ENCODE results near the gene CACNA1D.

The CACNA1D gene

DNA sequence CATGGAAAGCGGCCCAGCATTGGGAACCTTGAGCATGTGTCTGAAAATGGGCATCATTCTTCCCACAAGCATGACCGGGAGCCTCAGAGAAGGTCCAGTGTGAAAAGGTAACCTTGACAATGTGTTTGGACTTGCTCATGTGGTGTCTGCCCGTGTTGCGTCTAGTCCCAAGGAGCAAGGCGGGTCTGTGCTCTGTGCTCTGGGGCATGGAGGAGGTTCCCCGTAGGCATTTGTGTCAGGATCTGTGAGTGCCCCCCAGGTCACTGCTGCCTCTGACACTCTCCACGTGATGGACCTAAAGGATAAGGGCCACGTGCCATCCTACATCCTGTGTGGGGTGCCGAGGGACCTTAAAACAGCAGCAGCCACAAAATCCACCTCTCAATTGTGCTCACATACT lies 306.9 kb downstream of the CACNA1D start:
- no peak overlapping the region for H3K27ac ChIP-seq (ENCODE audit: low read depth, low read length)
- no peaks in the 10 kb centered on the region for H3K9me3 ChIP-seq (ENCODE audit: control insufficient read depth in 5 of 5, low read length in 5 of 5)
- no peaks in the 10 kb centered on the region for H3K36me3 ChIP-seq (ENCODE audit: control insufficient read depth in 5 of 5, insufficient read depth in 5 of 5, low read length in 5 of 5)
- H3K27me3 ChIP-seq (ENCODE audit: control insufficient read depth in 5 of 5, insufficient read depth in 4 of 5, low read length in 5 of 5) = peaks cover 2 to 10% (median 7%) of the 10 kb centered on the region in 5 donors
- peaks cover 0 to 2% (median 0%) of the 10 kb centered on the region in 5 donors for H3K4me1 ChIP-seq (ENCODE audit: control insufficient read depth in 5 of 5, insufficient read depth in 5 of 5, low read length in 5 of 5)
- no peak overlapping the region for H3K9ac ChIP-seq (ENCODE audit: low read length in 5 of 5)
- H3K4me3 ChIP-seq (ENCODE audit: low read depth in 1 of 5, low read length in 5 of 5) = no peak overlapping the region

DNA sequence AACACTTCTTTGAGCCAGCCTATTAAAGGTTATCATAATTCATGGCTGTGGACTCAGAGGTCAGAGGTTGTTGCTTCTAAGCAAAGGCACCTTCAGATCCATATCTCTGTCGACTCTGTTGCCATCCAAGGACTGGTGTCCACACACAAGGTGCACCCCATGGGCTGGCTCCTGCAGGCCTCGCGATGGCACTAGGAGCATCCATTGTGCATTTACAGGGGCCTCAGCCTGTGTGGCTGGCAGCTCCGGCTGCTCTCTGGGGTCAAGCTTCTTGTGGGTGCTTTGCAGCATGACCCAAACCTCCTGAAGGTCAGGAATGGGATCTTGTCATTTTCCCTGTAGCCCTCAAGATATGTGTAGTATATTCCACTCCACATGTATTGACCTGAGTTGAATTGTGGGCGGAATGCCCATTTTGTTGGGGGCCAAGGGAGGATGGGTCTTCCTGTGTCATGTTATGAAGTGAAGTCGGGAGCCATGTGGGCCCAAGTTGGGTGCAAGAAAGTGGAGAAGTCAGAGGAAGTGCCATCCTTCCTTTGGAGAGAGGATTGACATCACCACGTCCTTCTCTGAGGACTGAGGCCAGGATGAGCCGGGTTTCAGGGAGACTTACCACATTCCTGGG lies 308.0 kb downstream of the CACNA1D start:
- H3K4me1 ChIP-seq (ENCODE audit: control insufficient read depth in 5 of 5, insufficient read depth in 5 of 5, low read length in 5 of 5) = peaks cover 0 to 2% (median 0%) of the 10 kb centered on the region in 5 donors
- H3K36me3 ChIP-seq (ENCODE audit: control insufficient read depth in 5 of 5, insufficient read depth in 5 of 5, low read length in 5 of 5) = no peaks in the 10 kb centered on the region

DNA sequence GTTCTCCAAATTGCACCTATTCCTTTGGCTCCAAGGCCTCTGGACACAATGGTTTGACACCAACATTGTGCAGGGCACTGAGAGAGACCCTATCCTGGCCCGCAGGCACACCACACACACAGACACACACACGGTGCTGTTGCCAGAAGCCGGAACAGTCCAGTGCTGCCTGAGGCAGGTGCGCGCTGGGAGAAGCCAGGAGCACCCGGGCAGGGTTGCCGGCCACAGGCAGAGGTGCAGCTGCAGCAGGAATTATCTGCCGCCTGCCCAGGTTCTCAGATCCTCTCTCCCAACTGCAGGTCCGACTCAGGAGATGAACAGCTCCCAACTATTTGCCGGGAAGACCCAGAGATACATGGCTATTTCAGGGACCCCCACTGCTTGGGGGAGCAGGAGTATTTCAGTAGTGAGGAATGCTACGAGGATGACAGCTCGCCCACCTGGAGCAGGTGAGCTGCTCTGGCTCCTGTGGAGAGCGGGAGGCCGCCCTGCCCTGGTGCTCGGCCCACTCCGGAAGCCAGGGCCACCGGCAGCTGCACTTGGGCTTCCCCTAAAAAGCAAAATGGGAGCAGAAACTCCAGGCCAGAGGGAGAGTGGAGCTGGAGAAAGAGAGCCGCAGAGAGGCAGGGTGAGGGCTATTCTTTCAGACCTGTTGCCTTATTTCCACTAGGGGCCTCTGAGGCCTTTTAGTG lies 308.9 kb downstream of the CACNA1D start:
- Histone ChIP-seq H3K9ac (ENCODE audit: low read length in 5 of 5) (no peak overlapping the region), H3K27me3 (ENCODE audit: control insufficient read depth in 5 of 5, insufficient read depth in 4 of 5, low read length in 5 of 5) (peaks cover 4 to 12% (median 11%) of the 10 kb centered on the region in 5 donors), H3K27ac (ENCODE audit: low read depth, low read length) (no peak overlapping the region), H3K4me3 (ENCODE audit: low read depth in 1 of 5, low read length in 5 of 5) (no peak overlapping the region), H3K4me1 (ENCODE audit: control insufficient read depth in 5 of 5, insufficient read depth in 5 of 5, low read length in 5 of 5) (no peaks in the 10 kb centered on the region), H3K36me3 (ENCODE audit: control insufficient read depth in 5 of 5, insufficient read depth in 5 of 5, low read length in 5 of 5) (no peaks in the 10 kb centered on the region), H3K9me3 (ENCODE audit: control insufficient read depth in 5 of 5, low read length in 5 of 5) (no peaks in the 10 kb centered on the region)

More for the DNA sequence above, 308.0 kb downstream of the CACNA1D start:
- Histone ChIP-seq H3K9ac (ENCODE audit: low read length in 5 of 5) (no peak overlapping the region), H3K27ac (ENCODE audit: low read depth, low read length) (no peak overlapping the region), H3K9me3 (ENCODE audit: control insufficient read depth in 5 of 5, low read length in 5 of 5) (no peaks in the 10 kb centered on the region), H3K27me3 (ENCODE audit: control insufficient read depth in 5 of 5, insufficient read depth in 4 of 5, low read length in 5 of 5) (peaks cover 4 to 10% (median 9%) of the 10 kb centered on the region in 5 donors), H3K4me3 (ENCODE audit: low read depth in 1 of 5, low read length in 5 of 5) (no peak overlapping the region)

- no peak overlapping the region for H3K4me3 ChIP-seq (ENCODE audit: low read depth in 1 of 5, low read length in 5 of 5)
- H3K27ac ChIP-seq (ENCODE audit: low read depth, low read length) = no peak overlapping the region
- H3K9ac ChIP-seq (ENCODE audit: low read length in 5 of 5) = no peak overlapping the region
- peaks cover 4 to 12% (median 11%) of the 10 kb centered on the region in 5 donors for H3K27me3 ChIP-seq (ENCODE audit: control insufficient read depth in 5 of 5, insufficient read depth in 4 of 5, low read length in 5 of 5)
- no peaks in the 10 kb centered on the region for H3K4me1 ChIP-seq (ENCODE audit: control insufficient read depth in 5 of 5, insufficient read depth in 5 of 5, low read length in 5 of 5)
- no peaks in the 10 kb centered on the region for H3K9me3 ChIP-seq (ENCODE audit: control insufficient read depth in 5 of 5, low read length in 5 of 5)
- H3K36me3 ChIP-seq (ENCODE audit: control insufficient read depth in 5 of 5, insufficient read depth in 5 of 5, low read length in 5 of 5) = no peaks in the 10 kb centered on the region
These were observed 309.6 kb downstream of the CACNA1D start for GRCh38 chr3:53803816-53804695.

DNA sequence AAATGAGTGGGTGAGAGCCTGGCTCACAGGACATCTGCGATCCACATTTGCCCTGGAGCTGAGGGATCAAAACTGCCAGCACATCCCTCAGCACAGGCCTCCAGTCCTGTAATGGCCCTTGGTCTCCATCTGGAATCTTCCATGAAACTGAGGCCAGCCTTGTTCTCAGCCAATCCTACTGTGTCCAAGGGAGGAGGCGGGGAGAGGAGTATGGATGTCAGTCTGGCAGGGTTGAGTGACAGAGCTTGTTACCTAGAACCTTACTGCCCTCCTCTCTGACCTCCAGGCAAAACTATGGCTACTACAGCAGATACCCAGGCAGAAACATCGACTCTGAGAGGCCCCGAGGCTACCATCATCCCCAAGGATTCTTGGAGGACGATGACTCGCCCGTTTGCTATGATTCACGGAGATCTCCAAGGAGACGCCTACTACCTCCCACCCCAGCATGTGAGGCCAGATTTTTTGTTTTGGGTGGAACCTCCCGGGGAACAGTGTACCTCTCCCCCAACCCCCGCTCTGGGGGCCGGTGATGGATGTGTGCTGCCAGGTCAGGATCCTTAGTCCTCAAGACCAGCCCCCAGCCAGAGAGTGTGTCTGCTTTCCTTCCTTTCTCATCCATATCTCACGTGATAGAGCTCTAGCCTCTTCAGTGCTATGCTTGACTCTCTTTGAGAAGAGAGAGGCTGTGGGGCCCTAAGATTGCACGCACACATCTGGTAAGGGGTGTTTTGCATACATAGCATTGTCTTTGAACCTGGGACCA lies 310.5 kb downstream of the CACNA1D start:
- Histone ChIP-seq H3K9me3 (ENCODE audit: control insufficient read depth in 5 of 5, low read length in 5 of 5) (no peaks in the 10 kb centered on the region), H3K36me3 (ENCODE audit: control insufficient read depth in 5 of 5, insufficient read depth in 5 of 5, low read length in 5 of 5) (no peaks in the 10 kb centered on the region), H3K27me3 (ENCODE audit: control insufficient read depth in 5 of 5, insufficient read depth in 4 of 5, low read length in 5 of 5) (peaks cover 4 to 12% (median 10%) of the 10 kb centered on the region in 5 donors), H3K27ac (ENCODE audit: low read depth, low read length) (no peak overlapping the region), H3K4me1 (ENCODE audit: control insufficient read depth in 5 of 5, insufficient read depth in 5 of 5, low read length in 5 of 5) (no peaks in the 10 kb centered on the region), H3K4me3 (ENCODE audit: low read depth in 1 of 5, low read length in 5 of 5) (no peak overlapping the region), H3K9ac (ENCODE audit: low read length in 5 of 5) (no peak overlapping the region)

DNA sequence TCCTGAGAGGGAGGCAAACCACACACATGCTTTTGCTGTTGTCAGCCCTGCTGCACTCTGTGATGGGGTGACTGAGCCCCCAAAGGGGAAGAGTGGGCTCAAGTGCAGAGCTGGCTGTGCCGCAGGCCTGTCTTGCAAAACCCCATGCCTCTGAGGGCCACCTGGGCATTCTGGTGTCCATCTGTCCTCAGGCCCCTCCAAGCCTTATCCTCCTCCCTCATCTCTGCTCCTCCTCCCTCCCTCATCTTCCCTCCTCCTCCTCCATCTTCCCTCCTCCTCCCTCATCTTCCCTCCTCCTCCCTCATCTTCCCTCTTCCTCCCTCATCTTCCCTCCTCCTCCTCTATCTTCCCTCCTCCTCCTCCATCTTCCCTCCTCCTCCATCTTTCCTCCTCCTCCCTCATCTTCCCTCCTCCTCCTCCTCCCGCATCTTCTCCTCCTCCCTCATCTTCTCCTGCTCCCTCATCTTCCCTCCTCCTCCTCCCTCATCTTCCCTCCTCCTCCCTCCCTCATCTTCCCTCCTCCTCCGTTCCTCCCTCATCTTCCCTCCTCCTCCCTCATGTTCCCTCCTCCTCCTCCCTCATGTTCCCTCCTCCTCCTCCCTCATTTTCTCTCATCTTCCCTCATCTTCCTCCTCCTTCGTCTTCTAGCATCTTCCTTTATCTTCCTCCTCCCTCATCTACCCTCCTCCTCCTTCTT lies 311.2 kb downstream of the CACNA1D start:
- no peak overlapping the region for H3K27ac ChIP-seq (ENCODE audit: low read depth, low read length)
- H3K9ac ChIP-seq (ENCODE audit: low read length in 5 of 5) = no peak overlapping the region
- no peaks in the 10 kb centered on the region for H3K4me1 ChIP-seq (ENCODE audit: control insufficient read depth in 5 of 5, insufficient read depth in 5 of 5, low read length in 5 of 5)
- H3K9me3 ChIP-seq (ENCODE audit: control insufficient read depth in 5 of 5, low read length in 5 of 5) = no peaks in the 10 kb centered on the region
- no peaks in the 10 kb centered on the region for H3K36me3 ChIP-seq (ENCODE audit: control insufficient read depth in 5 of 5, insufficient read depth in 5 of 5, low read length in 5 of 5)
- no peak overlapping the region for H3K4me3 ChIP-seq (ENCODE audit: low read depth in 1 of 5, low read length in 5 of 5)
- H3K27me3 ChIP-seq (ENCODE audit: control insufficient read depth in 5 of 5, insufficient read depth in 4 of 5, low read length in 5 of 5) = peaks cover 4 to 12% (median 10%) of the 10 kb centered on the region in 5 donors

DNA sequence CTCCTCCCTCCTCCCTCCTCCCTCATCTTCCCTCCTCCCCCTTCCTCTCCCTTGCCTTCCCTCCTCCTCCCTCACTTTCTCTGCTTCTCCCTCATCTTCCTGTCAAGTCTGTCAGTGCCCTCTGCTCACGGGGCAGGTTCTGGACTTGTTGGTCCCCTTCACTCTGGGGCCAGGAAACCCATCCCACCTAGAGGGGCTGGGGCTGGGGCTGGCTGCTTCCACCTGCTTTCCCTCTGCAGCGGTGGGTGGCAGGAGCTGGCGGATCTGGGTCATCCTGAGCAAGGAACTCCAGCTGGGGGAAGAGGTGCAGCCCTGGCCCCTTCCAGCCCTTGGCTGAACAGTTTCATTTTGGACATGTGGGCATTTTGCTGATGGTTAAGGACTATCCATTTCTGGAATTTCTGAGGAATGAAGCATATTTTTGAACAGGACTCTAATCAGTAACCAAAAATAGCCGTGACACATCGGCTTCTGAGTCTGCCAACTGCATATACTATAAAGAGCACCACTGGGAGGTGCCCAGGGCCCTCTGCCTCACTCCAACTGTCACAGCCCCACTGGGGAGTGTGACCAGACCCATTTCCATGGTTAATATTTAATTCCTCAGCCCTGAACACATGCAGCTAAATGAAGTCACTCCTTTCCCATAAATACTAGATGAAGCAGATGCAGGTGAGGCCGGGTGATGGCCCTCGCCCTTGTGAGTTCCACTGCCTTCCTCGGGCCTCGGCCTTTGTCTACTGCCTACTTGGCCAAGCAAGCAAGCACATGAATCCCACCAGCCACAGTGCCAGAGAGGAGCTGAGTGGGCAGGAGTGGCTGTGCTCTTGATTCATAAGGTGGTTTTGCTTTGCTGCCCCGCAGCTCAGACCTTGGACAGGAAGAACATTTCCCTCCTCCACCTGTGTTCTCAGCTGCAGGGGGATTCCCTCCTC lies 312.0 kb downstream of the CACNA1D start:
- Histone ChIP-seq H3K4me3 (ENCODE audit: low read depth in 1 of 5, low read length in 5 of 5) (no peak overlapping the region), H3K9me3 (ENCODE audit: control insufficient read depth in 5 of 5, low read length in 5 of 5) (no peaks in the 10 kb centered on the region), H3K36me3 (ENCODE audit: control insufficient read depth in 5 of 5, insufficient read depth in 5 of 5, low read length in 5 of 5) (no peaks in the 10 kb centered on the region), H3K27me3 (ENCODE audit: control insufficient read depth in 5 of 5, insufficient read depth in 4 of 5, low read length in 5 of 5) (peaks cover 4 to 12% (median 10%) of the 10 kb centered on the region in 5 donors), H3K4me1 (ENCODE audit: control insufficient read depth in 5 of 5, insufficient read depth in 5 of 5, low read length in 5 of 5) (no peaks in the 10 kb centered on the region), H3K9ac (ENCODE audit: low read length in 5 of 5) (no peak overlapping the region), H3K27ac (ENCODE audit: low read depth, low read length) (no peak overlapping the region)

DNA sequence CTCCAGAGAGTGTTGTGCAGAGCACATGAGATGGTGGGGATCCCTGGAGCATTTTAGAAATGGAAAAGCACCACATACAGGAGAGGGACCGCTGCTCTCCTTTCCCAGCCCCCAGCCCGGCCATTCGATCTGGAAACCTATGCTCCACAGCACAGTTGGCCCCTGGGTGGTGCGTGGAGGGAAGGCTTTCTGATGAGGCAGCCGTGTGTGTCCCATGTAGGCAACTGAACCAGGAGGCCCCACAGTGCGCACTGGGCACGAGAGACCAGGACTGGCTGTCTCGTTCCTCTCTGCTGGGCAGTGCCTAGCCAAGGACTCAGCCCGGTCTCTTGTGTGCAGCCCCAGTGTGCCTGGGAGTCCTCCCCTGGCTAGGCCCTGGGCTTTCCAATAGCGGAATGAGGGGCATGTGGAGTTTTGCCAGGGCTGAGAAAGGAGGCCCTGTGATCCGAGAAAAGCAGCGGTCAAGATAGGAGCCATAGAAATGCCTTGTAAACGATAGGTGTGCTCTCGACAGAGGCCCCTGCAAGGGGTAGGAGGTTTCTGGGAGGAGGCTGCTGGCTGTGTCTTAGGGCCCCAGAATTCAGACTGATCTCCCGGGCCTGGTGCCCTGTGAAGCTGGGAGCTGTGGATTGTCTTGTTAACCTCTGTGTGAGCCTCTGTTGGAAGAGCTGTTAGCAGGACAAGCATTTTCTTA lies 312.9 kb downstream of the CACNA1D start:
- Histone ChIP-seq H3K36me3 (ENCODE audit: control insufficient read depth in 5 of 5, insufficient read depth in 5 of 5, low read length in 5 of 5) (no peaks in the 10 kb centered on the region), H3K4me1 (ENCODE audit: control insufficient read depth in 5 of 5, insufficient read depth in 5 of 5, low read length in 5 of 5) (no peaks in the 10 kb centered on the region), H3K4me3 (ENCODE audit: low read depth in 1 of 5, low read length in 5 of 5) (no peak overlapping the region), H3K9me3 (ENCODE audit: control insufficient read depth in 5 of 5, low read length in 5 of 5) (no peaks in the 10 kb centered on the region), H3K27ac (ENCODE audit: low read depth, low read length) (no peak overlapping the region), H3K27me3 (ENCODE audit: control insufficient read depth in 5 of 5, insufficient read depth in 4 of 5, low read length in 5 of 5) (peaks cover 4 to 12% (median 10%) of the 10 kb centered on the region in 5 donors), H3K9ac (ENCODE audit: low read length in 5 of 5) (no peak overlapping the region)
